Activated CD8-positive, alpha-beta memory T cell treated with anti-CD3 and anti-CD28 coated beads for 4 hours (primary cell): ENCODE data around the gene LY6G5B.
A peak's percentile ranks its signal among the peaks of the same experiment; 100 is the strongest.

ENCODE experiments used
- DNase-seq, 2 donors: peaks; one replicate each; pipeline ENCODE4 v3.0.0-alpha.2; 2020; ENCODE audit warnings: low read depth in 2 of 2

LY6G5B gene

DNA sequence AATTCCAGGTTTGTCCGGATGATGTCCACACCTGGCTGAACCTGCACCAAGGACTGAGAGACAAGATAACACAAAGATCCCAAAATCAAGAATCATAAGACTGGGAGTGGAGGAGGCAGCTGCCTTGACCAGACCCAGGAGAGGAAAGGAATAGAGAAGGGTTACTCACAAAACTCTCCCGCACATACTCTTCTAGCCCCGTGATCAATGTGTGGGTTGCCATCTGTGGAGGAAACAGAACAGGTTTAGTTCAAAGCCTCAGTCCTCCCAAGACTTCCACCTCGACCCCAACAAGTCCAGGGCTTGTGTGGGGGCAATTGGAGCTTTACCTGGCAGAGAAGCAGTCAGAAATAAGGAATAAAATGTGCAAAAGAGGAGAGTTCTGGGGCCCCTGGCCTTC, 28.4 kb upstream of the LY6G5B start:
- DNase-seq = no peak

DNA sequence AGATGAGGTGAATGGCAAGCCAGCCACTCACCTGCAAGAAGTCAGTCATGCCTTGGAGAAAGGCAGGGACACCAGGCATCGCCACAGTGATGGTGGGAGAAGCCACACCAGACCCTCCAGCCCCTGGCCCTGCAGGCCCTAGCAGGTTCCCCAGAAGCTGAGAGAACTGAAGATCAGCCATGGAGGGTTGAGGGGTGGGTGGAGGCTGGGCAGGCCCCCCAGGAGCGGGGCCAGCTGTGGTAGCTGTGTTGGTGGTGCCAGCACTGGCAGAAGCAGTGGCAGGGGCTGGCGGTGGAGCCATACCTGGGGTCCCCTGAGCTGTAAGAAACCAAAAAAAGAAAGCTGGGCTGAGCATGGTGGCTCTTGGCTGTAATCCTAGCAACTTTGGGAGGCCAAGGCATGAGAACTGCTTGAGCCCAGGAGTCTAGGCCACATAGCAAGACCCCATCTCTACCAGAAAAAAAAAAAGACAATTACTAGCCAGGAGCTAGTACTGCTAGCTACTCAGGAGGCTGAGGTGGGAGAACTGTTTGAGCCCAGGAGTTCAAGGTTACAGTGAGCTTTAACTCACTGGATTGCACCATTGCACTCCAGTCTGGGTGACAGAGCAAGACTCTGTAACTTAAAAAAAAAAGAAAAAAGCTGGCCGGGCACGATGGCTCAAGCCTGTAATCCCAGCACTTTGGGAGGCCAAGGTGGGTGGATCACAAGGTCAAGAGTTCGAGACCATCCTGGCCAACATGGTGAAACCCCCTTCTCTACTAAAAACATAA, 26.8 kb upstream of the LY6G5B start:
- no peak for DNase-seq

DNA sequence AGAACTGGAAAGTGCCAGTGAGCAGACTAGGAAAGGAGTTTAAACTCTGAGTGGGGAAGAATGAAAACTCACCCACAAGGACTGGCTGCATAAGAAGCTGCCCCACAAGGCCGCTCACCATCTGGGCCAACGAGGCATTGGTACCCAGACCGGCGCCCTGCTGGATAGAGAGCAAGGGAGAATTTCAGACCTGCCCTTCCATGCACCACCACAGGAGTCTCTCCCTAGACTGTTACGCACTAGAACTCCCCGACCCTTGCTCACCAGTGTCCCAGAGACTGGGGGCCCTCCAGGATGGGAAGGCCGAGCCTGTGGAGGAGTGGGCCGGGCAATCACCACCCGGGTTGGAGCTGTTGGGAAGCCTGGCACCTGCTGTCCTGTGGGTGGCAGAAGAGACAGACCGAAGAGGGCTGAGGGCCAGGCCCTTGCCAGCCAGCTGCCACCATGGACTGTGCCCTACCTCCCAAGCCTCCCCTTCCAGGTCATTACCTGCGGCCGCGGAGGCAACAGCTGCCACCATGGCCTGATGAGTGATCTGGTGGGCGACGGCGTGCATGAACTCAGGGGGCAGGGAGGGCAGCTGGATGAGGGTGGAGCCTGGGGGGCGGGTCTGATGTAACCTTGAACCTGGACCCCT, 25.8 kb upstream of the LY6G5B start:
- no peak for DNase-seq

DNA sequence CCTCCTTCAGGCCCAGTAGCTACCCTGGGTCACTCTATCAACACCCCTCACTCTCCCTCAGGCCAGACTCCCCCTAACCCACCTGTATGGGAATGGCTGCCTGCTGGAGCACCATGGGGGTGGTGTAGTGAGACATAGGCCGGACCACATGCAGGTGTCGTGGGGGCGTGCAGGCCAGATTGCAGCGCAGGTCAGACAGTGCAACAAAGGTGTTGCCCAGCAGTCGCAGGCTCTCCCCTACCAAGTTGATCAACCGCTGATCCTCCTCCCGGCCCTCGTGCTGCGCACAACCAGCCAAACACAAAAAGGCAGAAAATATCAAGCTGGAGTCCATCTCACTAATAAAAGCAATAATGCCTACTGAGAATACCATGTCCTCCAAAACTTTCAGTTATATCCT, 24.5 kb upstream of the LY6G5B start:
- DNase-seq = no peak

DNA sequence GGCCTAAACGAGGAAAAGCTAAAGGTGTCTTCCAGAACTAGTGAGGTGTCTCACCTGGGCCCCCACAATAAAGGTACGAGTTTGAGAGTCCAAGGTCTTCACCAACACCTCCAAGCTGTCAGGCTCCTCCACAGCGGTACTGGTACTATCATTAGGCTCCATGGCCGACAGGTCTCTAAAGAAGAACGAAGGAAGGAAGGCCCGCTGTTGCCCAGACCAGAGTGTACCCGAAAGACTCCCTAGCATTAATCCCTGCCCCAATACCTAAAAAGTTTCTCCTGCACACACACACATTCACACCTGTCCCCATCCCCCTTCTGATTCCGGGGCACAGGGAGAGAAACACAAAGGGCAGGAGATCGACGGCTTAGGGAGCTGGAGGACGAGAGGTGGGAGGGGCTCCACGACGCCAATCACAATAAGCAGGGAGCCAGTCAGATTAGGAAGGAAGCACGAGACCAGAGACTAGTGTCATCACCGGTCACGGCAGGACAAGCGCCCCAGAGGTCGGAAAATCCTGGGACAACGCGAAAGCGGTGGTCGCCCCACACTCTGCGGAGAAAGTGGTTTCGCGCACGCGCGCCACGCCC, 18.1 kb upstream of the LY6G5B start:
- DNase-seq = no peak

DNA sequence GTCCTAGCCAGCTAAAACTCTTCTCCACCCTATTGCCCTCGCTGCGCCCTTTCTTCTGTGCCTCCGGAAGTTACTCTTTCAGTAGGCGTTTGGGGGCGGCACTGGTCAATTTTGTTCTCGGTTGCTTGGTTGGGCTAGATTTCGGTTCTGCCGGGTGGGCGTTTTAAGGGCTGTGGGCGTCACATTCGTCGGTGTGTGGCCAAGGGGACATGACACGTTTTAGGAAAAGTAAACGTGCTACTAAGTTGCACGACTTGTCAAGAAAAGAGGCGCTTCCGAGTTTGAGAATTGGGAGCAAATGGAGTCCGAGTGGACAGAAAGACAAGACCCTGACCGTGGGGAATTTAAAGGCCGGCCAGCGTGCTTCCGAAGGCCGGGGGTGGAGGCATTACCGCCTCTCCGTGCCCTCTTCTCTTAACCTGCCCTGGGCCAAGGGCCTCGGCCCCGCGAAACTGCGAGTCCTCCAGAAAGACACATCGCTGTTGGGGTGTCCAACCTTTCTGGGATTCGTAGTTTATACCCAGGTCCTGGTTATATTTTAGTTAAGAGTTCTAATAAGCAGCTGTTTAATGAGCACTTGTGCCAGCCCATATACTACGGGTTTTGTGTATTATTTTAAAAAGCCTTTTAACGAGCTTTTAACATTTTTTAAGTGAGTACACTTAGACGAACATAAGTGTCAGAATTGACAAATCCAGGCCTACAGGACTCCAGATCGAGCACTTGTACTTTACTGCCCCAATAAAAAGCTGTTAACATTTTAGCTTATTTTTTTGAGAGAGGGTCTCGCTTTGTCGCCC, 16.7 kb upstream of the LY6G5B start:
- peak; percentile 80 to 86 for DNase-seq

DNA sequence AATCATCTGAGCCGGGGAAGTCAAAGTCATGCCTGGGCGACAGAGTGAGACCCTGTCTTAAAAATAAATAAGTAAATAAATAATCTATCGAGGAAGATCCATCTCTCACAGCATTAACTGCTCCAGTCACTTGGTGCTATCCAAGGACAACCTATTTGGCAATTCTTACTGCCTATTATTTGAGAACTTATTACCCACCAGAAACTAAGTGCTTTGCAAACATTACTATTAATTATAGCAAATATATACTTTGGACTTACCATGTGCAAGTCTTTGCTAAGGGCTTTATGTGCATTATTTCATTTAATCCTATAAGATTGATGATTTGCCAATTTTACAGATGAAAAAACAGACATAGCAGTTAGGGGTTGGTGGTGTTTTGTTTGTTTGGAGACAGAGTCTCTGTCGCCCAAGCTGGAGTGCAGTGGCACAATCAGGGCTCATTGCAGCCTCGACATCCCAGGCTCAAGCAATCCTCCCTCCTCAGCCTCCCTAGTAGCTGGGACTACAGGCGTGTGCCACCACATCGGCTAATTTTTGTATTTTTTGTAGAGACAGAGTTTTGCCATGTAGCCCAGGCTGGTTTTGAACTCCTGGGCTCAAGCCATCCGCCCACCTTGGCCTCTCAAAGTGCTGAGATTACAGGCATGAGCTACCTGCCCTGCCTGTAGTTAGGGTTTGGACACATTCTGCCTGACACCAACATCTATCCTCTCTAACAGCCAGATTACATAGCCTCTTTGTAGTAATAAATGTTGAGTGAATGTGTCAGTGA, 15.0 kb upstream of the LY6G5B start:
- no peak for DNase-seq

DNA sequence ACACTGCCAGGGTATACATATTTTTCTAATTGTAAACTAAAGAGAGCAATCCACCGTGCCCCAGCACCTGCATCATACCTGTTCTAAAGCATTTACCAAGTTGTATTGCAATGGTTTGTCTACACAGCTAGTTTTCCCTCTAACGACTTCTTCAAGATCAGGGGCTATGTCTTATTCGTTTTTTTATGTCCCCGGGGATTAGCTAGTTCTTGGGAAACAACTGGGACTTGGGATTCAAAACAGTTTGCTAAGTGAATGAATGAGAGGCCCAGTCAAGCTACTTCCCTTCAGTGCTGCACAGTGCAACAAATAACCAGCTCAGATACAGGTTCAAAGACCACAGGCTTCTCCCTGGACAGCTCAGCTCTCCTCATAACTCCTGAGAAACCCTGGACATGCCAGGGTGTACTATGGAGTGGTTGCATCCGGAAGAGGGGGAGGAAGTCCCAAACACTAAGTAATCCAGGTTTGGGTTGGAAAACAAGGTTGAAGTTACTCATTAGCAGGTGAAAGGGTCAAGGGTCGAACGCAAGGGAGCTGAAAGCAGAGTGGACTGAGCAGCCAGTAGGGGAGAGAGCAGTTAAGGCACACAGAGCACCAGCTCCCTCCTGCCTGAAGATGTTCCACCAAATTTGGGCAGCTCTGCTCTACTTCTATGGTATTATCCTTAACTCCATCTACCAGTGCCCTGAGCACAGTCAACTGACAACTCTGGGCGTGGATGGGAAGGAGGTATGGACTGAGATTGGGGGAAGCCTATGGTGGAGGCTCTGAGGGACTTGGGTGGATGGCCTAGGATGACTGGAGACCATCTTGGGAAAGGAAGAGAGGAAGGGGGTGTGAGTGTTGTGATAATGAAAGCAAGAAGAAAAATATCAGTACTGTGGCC, 14.2 kb upstream of the LY6G5B start, which contains the start of gene APOM:
Gene APOM (plus strand): TSS at position 546 of the 889 bp plus-strand sequence. CDS start 73 bp downstream, at position 619.
- no peak for DNase-seq

DNA sequence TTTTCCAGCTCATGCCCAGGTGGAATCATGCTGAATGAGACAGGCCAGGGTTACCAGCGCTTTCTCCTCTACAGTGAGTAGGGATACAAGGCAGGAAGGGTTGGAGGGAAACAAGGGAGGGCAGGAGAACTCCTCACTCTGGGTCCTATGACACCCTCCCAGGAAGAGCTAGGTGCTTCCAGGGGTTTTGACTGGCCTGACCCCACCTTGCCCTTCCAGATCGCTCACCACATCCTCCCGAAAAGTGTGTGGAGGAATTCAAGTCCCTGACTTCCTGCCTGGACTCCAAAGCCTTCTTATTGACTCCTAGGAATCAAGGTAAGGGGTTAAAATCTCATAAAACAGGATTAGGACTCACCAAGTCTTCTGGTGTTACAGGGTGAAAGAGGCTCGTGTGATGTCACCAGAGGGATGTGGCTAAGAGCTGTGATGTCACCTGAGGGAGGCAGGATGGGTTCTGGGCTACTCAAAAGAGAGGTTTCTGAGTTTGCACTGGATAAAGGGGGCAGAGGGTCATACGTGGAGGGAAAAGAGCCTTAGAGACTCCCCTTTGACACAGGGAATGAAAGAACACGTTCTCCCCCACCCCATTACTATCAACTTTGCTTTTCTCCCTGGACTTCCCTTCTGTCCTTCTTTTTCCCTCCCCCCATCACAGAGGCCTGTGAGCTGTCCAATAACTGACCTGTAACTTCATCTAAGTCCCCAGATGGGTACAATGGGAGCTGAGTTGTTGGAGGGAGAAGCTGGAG, 12.2 kb upstream of the LY6G5B start:
- DNase-seq = no peak

DNA sequence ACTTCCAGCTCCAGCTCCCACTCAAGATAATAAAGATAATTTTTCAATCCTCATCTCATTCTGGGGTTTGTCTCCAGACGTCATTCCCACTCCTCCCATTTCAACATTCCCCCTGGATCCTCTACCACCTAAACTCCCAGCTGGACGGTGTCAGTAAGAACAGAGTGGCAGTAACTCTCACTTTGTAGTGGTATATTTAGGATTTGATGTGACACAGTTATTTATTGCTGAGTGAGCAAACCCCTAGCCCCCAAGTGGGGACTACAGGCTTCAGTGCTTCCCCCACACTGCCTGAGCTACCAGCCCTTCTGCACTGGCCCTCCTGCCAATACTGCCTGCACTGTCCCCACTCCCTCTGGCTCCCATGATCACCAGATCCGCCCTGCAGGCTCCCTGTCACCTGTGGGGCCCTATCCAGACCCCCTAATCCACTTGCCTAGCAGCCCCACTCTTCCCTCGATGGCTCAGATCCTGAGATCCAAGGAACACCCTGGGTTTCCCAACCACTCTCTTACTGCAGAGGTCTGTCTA, 11.6 kb upstream of the LY6G5B start:
- no peak for DNase-seq

DNA sequence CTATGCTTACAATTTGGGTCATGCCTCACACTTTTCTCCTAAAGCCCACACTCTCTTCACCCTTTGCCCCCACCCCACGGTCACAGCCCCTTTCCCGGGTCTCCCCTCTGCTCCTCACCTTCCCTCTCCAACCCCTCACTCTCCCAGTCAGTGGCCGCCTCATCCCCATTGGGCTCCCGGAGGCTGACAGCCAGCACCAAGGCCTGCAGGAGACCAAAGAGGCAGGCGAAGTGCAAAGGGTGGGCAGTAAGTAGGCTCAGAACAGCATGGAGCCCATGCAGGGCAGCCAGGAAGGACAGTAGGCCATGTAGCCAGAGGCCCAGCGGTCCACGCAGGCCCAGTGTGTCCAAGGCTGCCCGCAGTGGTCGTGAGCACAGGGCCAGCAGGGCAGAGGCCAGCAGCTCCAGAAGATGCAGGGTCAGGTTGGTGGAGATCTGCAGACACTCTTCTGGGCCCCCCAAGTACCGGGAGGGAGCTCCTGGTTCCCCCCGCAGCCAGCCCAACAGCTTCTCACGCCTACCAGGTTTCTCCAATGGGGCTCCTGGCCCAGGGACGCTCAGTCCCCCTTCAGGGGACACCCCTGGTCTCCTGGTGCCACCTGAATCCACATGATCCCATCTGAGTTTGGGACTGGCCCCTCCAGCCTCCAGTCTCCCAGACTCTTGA, 10.7 kb upstream of the LY6G5B start:
- DNase-seq = no peak

DNA sequence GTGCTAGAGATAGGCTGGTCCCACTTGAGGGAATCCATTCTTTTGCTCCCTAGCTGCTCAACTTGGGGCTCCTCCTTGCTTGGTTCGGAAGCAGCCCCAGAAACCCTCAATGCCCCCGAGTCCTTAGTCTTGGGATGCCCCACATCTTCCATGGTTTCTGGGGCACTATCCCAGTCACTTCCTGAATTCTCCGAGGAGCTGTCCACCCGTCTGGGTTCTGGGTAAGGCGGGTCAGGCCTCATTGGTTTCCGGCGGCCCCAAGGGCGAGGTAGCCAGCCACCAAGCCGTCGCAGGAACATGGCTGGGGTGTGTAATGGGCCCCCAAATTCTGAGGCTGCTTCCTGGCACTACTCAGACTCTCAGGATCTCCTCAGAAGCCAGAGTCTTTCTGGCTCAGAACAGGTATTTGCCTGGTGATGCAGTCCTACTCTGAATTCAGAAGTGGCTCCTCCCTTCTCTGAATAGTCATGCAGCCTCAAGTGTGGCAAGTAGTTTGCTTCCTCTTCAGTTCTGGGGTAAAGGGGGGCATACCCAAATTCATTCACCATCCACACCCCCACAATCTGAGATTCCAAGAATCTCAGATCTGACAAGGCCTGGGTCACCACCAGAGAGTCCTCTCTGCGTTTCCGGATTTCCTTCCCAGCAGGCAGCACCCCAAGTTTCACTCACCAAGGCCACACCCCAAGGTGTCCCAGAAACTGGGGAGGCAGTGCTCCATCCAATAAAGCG, 10.0 kb upstream of the LY6G5B start:
- no peak for DNase-seq

DNA sequence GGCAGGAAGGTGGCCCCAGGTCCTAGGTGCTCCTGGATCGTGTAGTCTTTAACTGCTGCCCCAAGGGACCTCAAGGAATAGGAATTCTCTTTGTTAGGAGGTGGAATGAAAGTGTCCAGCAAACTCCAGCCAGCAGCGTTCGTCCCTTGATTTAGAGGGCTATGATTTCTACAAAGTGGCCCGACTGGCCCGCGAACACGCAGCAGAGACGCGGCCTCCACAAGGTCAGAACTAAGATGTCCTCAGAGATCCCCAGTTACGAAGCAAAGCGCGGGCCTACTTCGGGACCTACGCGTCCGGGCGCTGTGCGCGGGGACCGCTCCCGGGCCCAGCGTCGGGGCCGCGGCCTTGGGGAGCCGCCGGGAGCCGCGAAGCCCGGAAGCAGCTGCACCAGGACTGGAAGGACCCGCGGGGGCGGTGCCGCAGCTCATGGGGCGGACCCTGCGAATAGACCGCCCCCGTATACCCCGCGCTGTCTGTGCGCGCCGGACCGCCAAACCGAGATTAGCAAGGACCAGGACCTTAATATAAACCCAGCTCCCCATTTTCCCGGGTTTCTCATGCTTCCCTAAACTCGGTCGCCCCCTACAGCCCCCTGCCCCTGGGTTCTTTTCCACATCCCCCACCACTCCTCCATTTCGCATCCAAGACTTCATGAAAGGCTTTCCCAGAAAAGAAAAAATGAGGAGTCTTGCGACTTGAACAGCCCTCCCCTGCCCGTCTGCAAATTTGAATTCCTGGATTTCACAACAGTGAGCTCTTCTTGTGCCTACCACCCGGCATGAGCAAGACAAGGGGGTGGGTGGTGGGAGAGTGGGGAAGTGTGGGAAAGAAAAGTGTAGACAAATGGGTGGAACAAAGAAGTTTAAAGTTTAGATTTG, 9.2 kb upstream of the LY6G5B start, which contains the start of gene C6orf47:
Gene C6orf47 (minus strand): TSS at position 398 of the 881 bp plus-strand sequence. CDS start 831 bp downstream, outside the sequence.
- DNase-seq = peak; percentile 56

DNA sequence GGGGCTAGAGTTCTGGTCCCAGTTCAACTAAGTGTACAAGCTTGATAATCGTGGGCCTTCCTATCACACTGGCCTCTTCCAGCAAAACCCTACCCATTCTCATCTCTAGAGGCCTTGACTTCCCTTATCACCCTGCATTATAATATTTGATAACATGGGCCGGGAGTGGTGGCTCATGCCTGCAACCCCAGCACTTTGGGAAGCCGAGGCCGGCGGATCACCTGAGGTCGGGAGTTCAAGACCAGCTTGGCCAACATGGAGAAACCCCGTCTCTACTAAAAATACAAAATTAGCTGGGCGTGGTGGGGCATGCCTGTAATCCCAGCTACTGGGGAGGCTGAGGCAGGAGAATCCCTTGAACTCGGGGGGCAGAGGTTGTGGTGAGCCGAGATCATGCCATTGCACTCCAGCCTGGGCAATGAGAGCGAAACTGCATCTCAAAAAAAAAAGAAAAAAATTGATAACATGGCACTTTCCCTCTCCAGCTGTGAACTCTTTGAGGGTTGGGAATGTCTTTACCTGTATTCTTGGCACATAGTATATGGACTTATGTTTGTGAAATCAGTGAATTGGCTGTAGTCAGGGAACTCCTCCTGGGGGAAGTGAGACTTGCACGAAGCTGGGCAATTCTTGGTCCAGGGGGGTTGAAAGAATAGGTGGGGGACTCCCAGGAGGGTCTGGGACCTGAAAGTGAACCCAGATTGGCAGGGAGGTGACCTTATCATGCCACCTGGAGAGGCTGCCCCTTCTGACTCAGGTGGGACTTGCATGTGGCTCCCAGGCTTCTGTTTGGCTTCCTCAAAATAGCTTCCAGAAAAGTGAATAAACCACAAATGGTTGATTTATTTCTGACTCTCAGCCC, 8.3 kb upstream of the LY6G5B start:
- no peak for DNase-seq

DNA sequence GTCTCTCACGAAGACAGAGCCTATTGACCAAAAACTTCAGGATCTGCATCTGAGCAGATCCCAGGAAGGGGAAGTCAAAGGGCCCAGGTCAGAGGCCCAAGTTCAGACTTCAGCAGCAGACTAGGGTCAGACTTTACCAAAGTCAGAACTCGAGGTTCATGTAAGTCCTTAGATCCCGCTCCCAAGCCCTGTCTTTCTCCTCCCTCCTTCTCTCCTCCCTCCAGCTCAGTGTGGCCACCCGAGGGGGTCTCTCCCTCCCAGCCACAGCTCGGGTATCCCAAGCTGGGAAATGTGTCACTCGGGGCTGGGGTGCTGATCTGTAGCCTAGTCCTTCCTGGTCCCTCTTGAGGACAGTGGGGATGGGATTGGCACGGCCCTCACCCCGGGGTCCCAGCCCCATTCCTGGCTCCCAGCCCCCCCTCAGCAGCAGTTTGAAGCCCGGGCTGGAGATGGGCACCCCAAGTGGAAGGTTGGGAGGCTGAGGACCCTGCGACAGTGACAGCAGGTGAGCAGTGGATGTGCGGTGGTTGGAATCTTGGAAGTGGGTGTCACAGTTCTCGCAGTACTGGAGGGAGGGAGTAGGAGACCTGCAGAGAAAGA, 7.6 kb upstream of the LY6G5B start:
- no peak for DNase-seq
